Keratinocyte (primary cell): ENCODE measurements around the gene ITPKB. TPM values are rescaled to one million over a fixed set of nuclear protein-coding genes. Genes with fewer than 3 reads are reported as not detected.

Source experiments
- DNase-seq: peaks from one replicate; pipeline ENCODE4 v3.0.0-alpha.2; 2011; ENCODE audit warnings: low read depth, missing footprints, low spot score
- FAIRE-seq: peaks from 2 replicates; lab custom pipeline; 2011; peaks lifted over from hg19 to GRCh38; lab: Jason Lieb, UNC
- H2AFZ ChIP-seq: 2 replicates; pipeline ENCODE4 v1.6.0; 2012; ENCODE audit warnings: low read length, control low read depth, inconsistent platforms; ENCODE audit not compliant: control insufficient read depth
- H3K27ac ChIP-seq: 2 replicates; pipeline ENCODE4 v1.5.1; 2011; ENCODE audit warnings: low read length; ENCODE audit not compliant: control insufficient read depth, insufficient read depth
- H3K27me3 ChIP-seq: 3 replicates; pipeline ENCODE4 v1.6.0; 2011; ENCODE audit warnings: low read length; ENCODE audit not compliant: control insufficient read depth, insufficient read depth; ENCODE audit errors: extremely low read depth
- H3K36me3 ChIP-seq, 2 experiments: 2 replicates in 1 of 2; 3 replicates in 1 of 2; pipeline ENCODE4 v1.5.1; 2011; ENCODE audit warnings: low read length in 2 of 2, mild to moderate bottlenecking in 1 of 2; ENCODE audit not compliant: control insufficient read depth in 2 of 2, insufficient read depth in 2 of 2; ENCODE audit errors: extremely low read depth in 1 of 2
- H3K4me1 ChIP-seq: 3 replicates; pipeline ENCODE4 v1.5.1; 2011; ENCODE audit warnings: low read length; ENCODE audit not compliant: control insufficient read depth, insufficient read depth; ENCODE audit errors: extremely low read depth
- H3K4me2 ChIP-seq: 3 replicates; pipeline ENCODE4 v1.6.0; 2011; ENCODE audit warnings: low read depth, low read length; ENCODE audit not compliant: control insufficient read depth, insufficient read depth; ENCODE audit errors: extremely low read depth
- H3K4me3 ChIP-seq, 3 experiments: fragments of 200-600 bp in 1 of 3; sonication (generic) in 1 of 3; 2 replicates in 2 of 3; 3 replicates in 1 of 3; pipeline ENCODE4 v1.5.1; 2011 to 2016; ENCODE audit warnings: low read length in 3 of 3, mild to moderate bottlenecking in 3 of 3, control low read depth in 2 of 3, inconsistent platforms in 1 of 3, low read depth in 1 of 3, mixed read lengths in 1 of 3, mixed run types in 1 of 3, moderate library complexity in 1 of 3; ENCODE audit not compliant: control insufficient read depth in 2 of 3, insufficient read depth in 2 of 3; ENCODE audit errors: extremely low read depth in 1 of 3
- H3K79me2 ChIP-seq: 2 replicates; pipeline ENCODE4 v1.6.0; 2012; ENCODE audit warnings: low read length; ENCODE audit not compliant: control insufficient read depth, insufficient read depth
- H3K9ac ChIP-seq: 3 replicates; pipeline ENCODE4 v1.6.0; 2011; ENCODE audit warnings: low read length; ENCODE audit not compliant: control insufficient read depth, insufficient read depth; ENCODE audit errors: extremely low read depth
- H3K9me1 ChIP-seq: 3 replicates; pipeline ENCODE4 v1.6.0; 2011; ENCODE audit warnings: low read length; ENCODE audit not compliant: control insufficient read depth, insufficient read depth; ENCODE audit errors: extremely low read depth
- H3K9me3 ChIP-seq: 2 replicates; pipeline ENCODE4 v1.5.1; 2012; ENCODE audit warnings: low read depth, low read length; ENCODE audit not compliant: control insufficient read depth
- H4K20me1 ChIP-seq: 3 replicates; pipeline ENCODE4 v1.6.0; 2011; ENCODE audit warnings: low read length; ENCODE audit not compliant: control insufficient read depth, insufficient read depth; ENCODE audit errors: extremely low read depth
- CTCF ChIP-seq, 3 experiments: IDR thresholded peaks in 1 of 3; conservative IDR thresholded peaks in 1 of 3; optimal IDR thresholded peaks in 1 of 3; 2 replicates in 2 of 3; 3 replicates in 1 of 3; pipeline versions ENCODE3 to v1.5.1; 2011; ENCODE audit warnings: low read length in 3 of 3, mild to moderate bottlenecking in 3 of 3, moderate library complexity in 2 of 3, control low read depth in 1 of 3, inconsistent platforms in 1 of 3; ENCODE audit not compliant: insufficient read depth in 2 of 3; ENCODE audit errors: extremely low read depth in 1 of 3
- EZH2 ChIP-seq: IDR thresholded peaks from one replicate; pipeline ENCODE4 v1.6.1; 2012; ENCODE audit warnings: inconsistent platforms, mild to moderate bottlenecking, low read length, moderate library complexity
- dilution Hi-C: fragments of 300-500 bp; cut with MboI; formaldehyde crosslinking; loops from one replicate; pipeline ENCODE4 v1.7.0; 2020; ENCODE audit warnings: low sequenced_read_pairs; ENCODE audit not compliant: extremely low pct_ligation_motif_present
- polyA plus RNA-seq, 5 experiments: library from polyadenylated mRNA; depleted of rRNA in 3 of 5; stranded (reverse) in 3 of 5; stranded (forward) in 1 of 5; unstranded in 1 of 5; fragments of >200 nt; gene quantifications; 1 replicate in 1 of 5; 2 replicates in 3 of 5; 3 replicates in 1 of 5; pipeline versions ENCODE4 v1.2.1 to v1.2.3, GENCODE V29; 2011 to 2012; ENCODE audit warnings: missing spikeins in 2 of 5, low read depth in 1 of 5, low replicate concordance in 1 of 5

The ITPKB gene
- polyA plus RNA-seq, 1 donor (not counting 4 experiments of a cell fraction or from before 2014, with no cell fraction given) = 3.2 TPM

GRCh38 chr1:226785805-226786204 is 46.7 kb upstream of the ITPKB start:
- H3K4me1 ChIP-seq = no peaks in the 10 kb centered on the region
- H3K27ac ChIP-seq = no peak overlapping the region
- no peaks in the 10 kb centered on the region for H3K9me1 ChIP-seq
- H3K36me3 ChIP-seq = no peaks in the 10 kb centered on the region
- dilution Hi-C loops = no loop called here
- H3K79me2 ChIP-seq = no peaks in the 10 kb centered on the region
- no peaks in the 10 kb centered on the region for H3K27me3 ChIP-seq
- no peak overlapping the region for H3K4me3 ChIP-seq
- FAIRE-seq (no peak), DNase-seq (no peak)
- H2AFZ ChIP-seq = no peak overlapping the region
- no peaks in the 10 kb centered on the region for H4K20me1 ChIP-seq
- H3K9ac ChIP-seq = no peak overlapping the region
- no peak overlapping the region for H3K4me2 ChIP-seq
- TF ChIP-seq CTCF (optimal IDR thresholded peaks at IDR 0.05 in 1 of 3, IDR thresholded peaks at IDR 0.05 in 1 of 3, conservative IDR thresholded peaks at IDR 0.05 in 1 of 3; ENCODE audit: extremely low read depth in 1 of 3, insufficient read depth in 2 of 3, low read length in 3 of 3) (no peak), EZH2 (no peak)
- no peaks in the 10 kb centered on the region for H3K9me3 ChIP-seq

GRCh38 chr1:226784081-226785049 is 45.3 kb upstream of the ITPKB start:
- Histone ChIP-seq H4K20me1 (no peaks in the 10 kb centered on the region), H3K79me2 (no peaks in the 10 kb centered on the region), H3K9me1 (no peaks in the 10 kb centered on the region), H3K9ac (no peak overlapping the region), H3K27ac (no peak overlapping the region), H3K4me3 (no peak overlapping the region), H3K4me2 (no peak overlapping the region), H3K36me3 (no peaks in the 10 kb centered on the region), H3K4me1 (peaks cover 2% of the 10 kb centered on the region), H3K27me3 (no peaks in the 10 kb centered on the region), H3K9me3 (no peaks in the 10 kb centered on the region), H2AFZ (no peak overlapping the region)
- dilution Hi-C loops = no loop called here
- FAIRE-seq (no peak), DNase-seq (no peak)
- no peak for TF ChIP-seq EZH2
- TF ChIP-seq CTCF (optimal IDR thresholded peaks at IDR 0.05 in 1 of 3, IDR thresholded peaks at IDR 0.05 in 1 of 3, conservative IDR thresholded peaks at IDR 0.05 in 1 of 3; ENCODE audit: extremely low read depth in 1 of 3, insufficient read depth in 2 of 3, low read length in 3 of 3) = no peak
